Right lobe of liver (tissue), 6 donors: Measurements from ENCODE around the gene IL23R. TPM values are rescaled to one million over a fixed set of nuclear protein-coding genes. Genes with fewer than 3 reads are reported as not detected.

ENCODE experiments used
- ATAC-seq, 4 donors: fragments of 200-7000 bp; cut with Tn5 transposase; one replicate each; pipeline ENCODE4 v1.9.1; 2020; ENCODE audit warnings: mild to moderate bottlenecking in 4 of 4, moderate library complexity in 4 of 4
- DNase-seq, 3 donors: peaks; one replicate each; pipeline ENCODE4 v3.0.0-alpha.2; 2020
- H3K27ac ChIP-seq, 3 donors: fragments of 200-600 bp; one replicate each; pipeline ENCODE4 v1.8.0; 2022
- H3K27me3 ChIP-seq, 2 donors: fragments of 200-600 bp; one replicate each; pipeline ENCODE4 v1.8.0; 2022
- H3K36me3 ChIP-seq, 4 donors: fragments of 200-600 bp; sonication (generic) in 1 of 4; one replicate each; pipeline versions ENCODE4 v1.5.1 to v1.8.0; 2017 to 2022; ENCODE audit warnings: control low read depth in 1 of 4
- H3K4me1 ChIP-seq, 4 donors: fragments of 200-600 bp; sonication (generic) in 1 of 4; one replicate each; pipeline versions ENCODE4 v1.5.1 to v1.8.0; 2017 to 2022; ENCODE audit warnings: control low read depth in 1 of 4
- H3K4me3 ChIP-seq, 3 donors: fragments of 200-600 bp; one replicate each; pipeline ENCODE4 v1.8.0; 2022
- H3K9me3 ChIP-seq, 4 donors: fragments of 200-600 bp; sonication (generic) in 1 of 4; one replicate each; pipeline versions ENCODE4 v1.5.1 to v1.8.0; 2017 to 2022; ENCODE audit warnings: control low read depth in 1 of 4
- CTCF ChIP-seq, 4 donors: fragments of 200-600 bp in 3 of 4; fragments of 450-650 bp in 1 of 4; IDR thresholded peaks; one replicate each; pipeline versions ENCODE4 v1.5.1 to v1.8.0; 2016 to 2022; ENCODE audit warnings: antibody characterized with exemption in 4 of 4, mild to moderate bottlenecking in 2 of 4
- POLR2A ChIP-seq: fragments of 450-650 bp; IDR thresholded peaks from one replicate; pipeline ENCODE4 v1.6.1; 2017; ENCODE audit warnings: antibody characterized with exemption, mild to moderate bottlenecking
- WGBS: methylation state at CpG from one replicate; pipeline ENCODE4 v1.1.6; 2018; ENCODE audit warnings: low coverage, low lambda C conversion rate; ENCODE audit not compliant: insufficient coverage; ENCODE audit errors: missing lambda C conversion rate; 5-methylcytosine and 5-hydroxymethylcytosine counted together
- intact Hi-C, 2 donors: fragments of 100-400 bp; cut with DNase I; formaldehyde crosslinking; loops; one replicate each; pipeline versions ENCODE4 v1.11.2 to v1.14.1; 2022
- total RNA-seq, 6 experiments: library from RNA; depleted of rRNA in 2 of 6; stranded (reverse); fragments of >200 nt in 2 of 6; fragmentation: NEBNext Ultra II Directional in 3 of 6; extraction: Animal tissue kit (Norgen Biotek cat#: 25700) in 3 of 6; gene quantifications; one replicate each; pipeline versions ENCODE4 v1.1.0 to v1.2.4, GENCODE V29; 2016 to 2023
- donor health status: DM: no; HTN: yes; CAD: no.
- donor health status: DM: no; HTN: no; CAD: no.
- donor health status: DM: no; HTN: no; CAD: no.
- donor health status: DM: no; HTN: yes; CAD: no.
- donor health status: DM: no; HTN: yes; CAD: no.

Gene IL23R
- total RNA-seq, 6 experiments from 2014 or later, result 0.12 TPM; not detected in 5

- ATAC-seq (no peak), DNase-seq (no peak)
- no peak overlapping the region for H3K27ac ChIP-seq
- intact Hi-C loops, result no loop called here
- TF ChIP-seq CTCF (IDR thresholded peaks at IDR 0.05), result no peak
- no peak for TF ChIP-seq POLR2A
- no peaks in the 10 kb centered on the region for H3K4me1 ChIP-seq
- no peaks in the 10 kb centered on the region for H3K36me3 ChIP-seq
- no peak overlapping the region for H3K4me3 ChIP-seq
- no peaks in the 10 kb centered on the region for H3K9me3 ChIP-seq
- WGBS, result 75% methylated on average over 1 of the region's 4 CpGs
- H3K27me3 ChIP-seq, result no peaks in the 10 kb centered on the region
Observed at GRCh38 chr1:67124455-67124854, 41.8 kb upstream of the IL23R start.

- intact Hi-C loops, result no loop called here
- WGBS, result 76% methylated on average over 5 of the region's 5 CpGs
- TF ChIP-seq POLR2A (no peak), CTCF (IDR thresholded peaks at IDR 0.05) (no peak)
- H3K27ac ChIP-seq, result no peak overlapping the region
- no peak overlapping the region for H3K4me3 ChIP-seq
- H3K9me3 ChIP-seq, result no peaks in the 10 kb centered on the region
- H3K4me1 ChIP-seq, result no peaks in the 10 kb centered on the region
- DNase-seq (no peak), ATAC-seq (no peak)
- no peaks in the 10 kb centered on the region for H3K27me3 ChIP-seq
- H3K36me3 ChIP-seq, result no peaks in the 10 kb centered on the region
Observed at GRCh38 chr1:67126111-67126746, 40.0 kb upstream of the IL23R start.

- no peak overlapping the region for H3K4me3 ChIP-seq
- intact Hi-C loops, result no loop called here
- H3K4me1 ChIP-seq, result no peaks in the 10 kb centered on the region
- ATAC-seq (no peak), DNase-seq (no peak)
- H3K27me3 ChIP-seq, result no peaks in the 10 kb centered on the region
- no peaks in the 10 kb centered on the region for H3K9me3 ChIP-seq
- 25% methylated on average over 1 of the region's 1 CpG for WGBS
- TF ChIP-seq CTCF (IDR thresholded peaks at IDR 0.05), result no peak
- TF ChIP-seq POLR2A, result no peak
- no peaks in the 10 kb centered on the region for H3K36me3 ChIP-seq
- no peak overlapping the region for H3K27ac ChIP-seq
Observed at GRCh38 chr1:67126974-67127373, 39.3 kb upstream of the IL23R start.

- Histone ChIP-seq H3K4me3 (no peak overlapping the region), H3K27me3 (no peaks in the 10 kb centered on the region), H3K4me1 (peaks cover 0 to 10% (median 0%) of the 10 kb centered on the region in 4 donors), H3K27ac (no peak overlapping the region), H3K9me3 (no peaks in the 10 kb centered on the region), H3K36me3 (no peaks in the 10 kb centered on the region)
- no peak for TF ChIP-seq CTCF (IDR thresholded peaks at IDR 0.05)
- no peak for TF ChIP-seq POLR2A
- no peak for ATAC-seq
- WGBS, result 57% methylated on average over 2 of the region's 2 CpGs
- intact Hi-C loops, result no loop called here
- DNase-seq, result no peak
Observed at GRCh38 chr1:67130673-67131072, 35.6 kb upstream of the IL23R start.
